ENCODE data around the gene RRM1.
"Not testable (repeated sequence)": the region's sequence is repeated elsewhere in the genome, so short reads cannot be mapped to it uniquely, and the experiment has no call there.

The RRM1 gene

DNA sequence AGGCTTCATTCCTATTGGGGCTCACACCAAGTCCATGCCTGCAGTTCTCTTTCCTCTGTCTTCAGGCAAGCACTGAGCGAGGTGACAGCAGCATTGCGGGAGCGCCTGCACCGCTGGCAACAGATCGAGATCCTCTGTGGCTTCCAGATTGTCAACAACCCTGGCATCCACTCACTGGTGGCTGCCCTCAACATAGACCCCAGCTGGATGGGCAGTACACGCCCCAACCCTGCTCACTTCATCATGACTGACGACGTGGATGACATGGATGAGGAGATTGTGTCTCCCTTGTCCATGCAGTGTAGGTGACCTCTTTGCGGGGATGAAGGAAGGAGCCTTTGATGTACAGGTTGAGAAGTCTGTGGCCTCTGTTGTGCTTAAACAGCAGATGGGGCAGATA lies 11.4 kb upstream of the RRM1 start:
- DNase-seq (ENCODE audit: low spot score), result no peak

DNA sequence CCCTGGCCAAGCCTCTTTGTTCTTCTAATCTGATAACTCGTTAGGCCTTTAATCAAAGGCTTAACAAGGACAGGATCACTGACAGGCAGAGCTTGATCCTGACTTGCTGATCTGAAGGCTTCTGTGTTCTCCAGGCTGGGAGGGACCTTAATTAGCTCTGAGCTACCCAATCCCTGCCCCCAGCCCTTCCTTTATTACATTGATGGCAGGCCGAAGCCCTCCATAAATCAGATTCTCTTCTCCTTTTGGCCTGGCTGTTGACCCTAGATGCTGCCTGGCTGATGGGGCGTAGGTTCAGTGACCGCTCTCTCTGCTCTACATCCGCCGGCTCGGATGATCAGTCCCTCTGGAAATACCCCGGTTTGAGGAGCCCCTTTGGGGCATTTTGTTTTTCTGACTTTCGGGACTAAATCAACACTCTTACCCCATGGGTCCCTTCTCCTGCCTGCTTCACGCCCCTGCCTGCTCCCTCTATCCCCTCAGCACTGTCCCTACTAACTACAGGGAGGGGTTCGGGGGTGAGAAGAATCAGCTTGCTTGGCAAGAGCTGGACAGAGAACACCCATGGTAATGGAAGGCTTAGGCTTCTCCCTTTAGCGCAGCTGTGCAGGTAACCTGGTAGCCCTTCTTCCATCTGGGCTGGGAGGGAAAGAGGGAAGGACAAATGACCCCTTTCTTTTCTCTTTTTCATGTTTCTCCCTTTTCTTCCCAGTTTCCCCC lies 10.0 kb upstream of the RRM1 start:
- no peak for DNase-seq (ENCODE audit: low spot score)

DNA sequence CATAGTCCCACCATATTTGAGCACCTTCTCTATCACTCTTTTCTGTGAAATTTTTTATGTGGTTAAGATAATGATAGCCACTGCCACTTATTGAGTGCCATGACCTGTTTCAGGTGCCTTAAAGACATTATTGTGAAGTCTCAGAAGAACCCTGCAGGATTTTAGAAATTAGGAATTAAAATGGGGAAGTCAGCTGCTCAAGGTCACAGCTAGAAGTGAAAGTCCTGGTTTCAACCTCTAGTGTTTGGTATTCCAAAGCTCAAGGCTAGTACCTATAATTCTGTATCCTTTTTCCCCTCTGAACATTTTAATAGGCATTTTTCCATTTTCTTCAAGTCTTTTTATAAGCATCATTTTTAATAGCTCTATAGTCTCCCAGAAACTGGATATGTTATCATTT lies 9.0 kb upstream of the RRM1 start:
- DNase-seq (ENCODE audit: low spot score), result no peak

DNA sequence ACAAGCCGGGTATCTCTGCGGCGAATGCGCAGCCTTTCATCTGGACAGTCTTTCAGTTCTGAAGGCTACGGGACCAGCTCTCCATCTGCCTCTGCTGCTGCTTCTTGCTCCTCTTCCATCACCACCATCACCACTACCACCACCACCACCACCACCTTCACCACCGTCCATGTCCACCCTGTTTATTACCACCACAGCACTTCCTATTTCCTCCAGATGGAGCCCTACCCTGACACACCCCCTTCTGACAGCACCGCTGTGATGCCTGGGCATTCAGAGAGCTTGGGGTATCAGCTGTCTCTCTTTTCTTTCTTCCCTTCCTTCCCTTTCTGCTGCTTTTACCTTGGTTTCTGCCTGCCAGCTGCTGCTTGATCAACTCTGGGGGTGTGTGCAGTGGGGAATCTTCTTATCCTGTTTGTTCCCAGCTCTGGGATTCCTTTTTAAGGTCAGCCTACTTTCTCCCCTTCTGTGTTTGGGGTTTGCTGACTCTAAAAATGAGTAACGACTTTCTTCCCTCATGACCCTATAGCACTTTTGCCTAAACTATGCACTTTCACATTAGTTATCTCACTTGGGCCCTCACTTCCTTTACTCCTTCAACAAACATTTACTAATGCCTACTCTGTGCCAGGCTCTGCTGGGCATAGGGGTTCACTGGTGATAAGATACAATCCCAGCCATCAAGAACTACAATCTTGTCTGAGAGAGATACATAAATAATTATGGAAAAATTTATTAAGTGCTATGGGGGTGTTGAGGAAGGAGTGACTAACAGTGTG lies 7.8 kb upstream of the RRM1 start:
- no peak for DNase-seq (ENCODE audit: low spot score)

DNA sequence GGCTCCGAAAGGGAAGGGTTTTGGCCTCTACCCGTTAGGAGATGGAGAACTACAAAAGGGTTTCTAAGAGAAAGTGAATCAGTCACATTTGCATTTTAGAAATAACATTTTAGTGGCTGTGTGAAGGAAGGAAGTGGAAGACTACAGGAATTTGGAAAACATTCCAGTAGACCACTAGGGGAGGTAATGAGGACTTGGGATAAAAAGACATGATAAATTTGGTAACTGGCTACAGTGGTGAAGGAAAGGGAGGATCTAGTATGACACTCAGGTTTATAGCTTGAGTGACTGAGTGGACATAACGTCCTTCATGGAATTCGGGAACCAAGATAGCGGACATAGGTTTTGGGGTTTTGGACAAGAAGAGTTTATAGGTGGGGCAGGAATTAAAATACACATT lies 7.0 kb upstream of the RRM1 start:
- peak; percentile 19 for DNase-seq (ENCODE audit: low spot score)

DNA sequence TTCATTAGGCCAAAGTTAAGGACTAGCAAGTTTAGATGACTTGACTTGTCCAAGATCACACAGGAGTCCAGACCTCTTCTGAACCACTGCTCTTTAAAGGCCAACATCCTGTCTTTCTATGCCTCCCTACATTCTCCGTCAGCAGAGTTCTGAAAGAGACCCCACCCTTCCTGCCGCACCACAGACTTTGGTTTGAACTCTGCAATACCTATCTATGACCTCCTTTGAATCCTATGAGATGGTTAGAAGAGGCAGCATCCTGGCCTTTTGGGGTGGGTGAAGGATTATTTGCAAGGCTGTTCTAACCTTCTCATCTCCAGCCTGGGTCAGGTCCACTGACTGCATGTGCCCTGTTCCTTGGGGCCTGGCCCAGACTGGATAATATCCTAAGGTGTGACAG lies 4.3 kb upstream of the RRM1 start:
- DNase-seq (ENCODE audit: low spot score), result no peak

DNA sequence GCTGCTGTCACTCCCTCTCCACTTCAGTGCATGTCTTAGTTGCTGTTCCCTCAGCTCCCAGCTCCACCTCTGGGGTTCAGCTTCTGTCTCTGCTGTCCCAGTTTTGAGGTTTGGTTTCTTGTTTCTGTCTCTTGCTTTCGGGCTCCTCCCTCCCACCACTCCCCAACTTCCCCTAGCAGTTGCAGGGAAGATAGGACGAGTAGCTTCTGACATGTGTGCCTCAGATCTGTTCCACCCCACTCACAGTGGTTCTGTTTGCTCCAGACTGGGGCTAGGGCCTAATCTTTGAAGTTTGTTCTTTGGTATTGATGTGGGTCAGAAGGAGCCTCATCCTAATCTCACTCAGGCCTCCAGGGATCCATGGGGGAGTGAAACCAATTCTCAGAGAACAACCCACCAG lies 2.6 kb upstream of the RRM1 start:
- no peak for DNase-seq (ENCODE audit: low spot score)

DNA sequence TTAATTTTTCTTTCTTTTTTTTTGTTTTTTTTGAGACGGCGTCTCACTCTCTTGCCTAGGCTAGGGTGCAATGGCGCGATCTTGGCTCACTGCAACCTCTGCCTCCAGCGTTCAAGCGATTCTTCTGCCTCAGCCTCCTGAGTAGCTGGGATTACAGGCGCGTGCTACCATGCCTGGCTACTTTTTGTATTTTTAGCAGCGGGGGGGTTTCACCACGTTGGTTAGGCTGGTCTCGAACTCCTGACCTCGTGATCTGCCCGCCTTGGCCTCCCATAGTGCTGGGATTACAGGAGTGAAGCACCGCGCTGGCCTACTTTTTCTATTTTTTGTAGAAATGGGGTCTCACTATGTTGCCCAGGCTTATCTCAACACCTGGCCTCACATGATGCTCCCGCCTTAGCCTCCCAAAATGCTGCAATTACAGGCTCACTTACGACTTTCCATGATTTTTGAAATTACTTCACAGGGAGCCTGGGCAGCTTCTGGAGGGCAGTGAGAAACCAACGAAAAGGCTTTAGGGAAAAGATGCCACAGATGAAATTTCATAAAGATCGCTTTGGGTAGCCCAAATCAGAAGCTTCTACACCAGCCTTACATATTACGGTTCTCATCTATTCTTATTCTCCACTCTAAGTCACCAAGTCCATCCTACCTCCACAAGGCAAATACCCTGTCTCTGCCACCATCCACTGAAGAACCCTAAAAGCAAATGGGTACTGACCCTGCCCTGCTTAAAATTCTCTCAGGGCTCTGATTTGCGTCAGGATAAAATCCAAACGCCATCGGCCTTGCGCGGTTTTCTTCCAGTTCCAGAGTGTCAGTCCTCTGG lies 866 bp upstream of the RRM1 start:
- no peak for DNase-seq (ENCODE audit: low spot score)

DNA sequence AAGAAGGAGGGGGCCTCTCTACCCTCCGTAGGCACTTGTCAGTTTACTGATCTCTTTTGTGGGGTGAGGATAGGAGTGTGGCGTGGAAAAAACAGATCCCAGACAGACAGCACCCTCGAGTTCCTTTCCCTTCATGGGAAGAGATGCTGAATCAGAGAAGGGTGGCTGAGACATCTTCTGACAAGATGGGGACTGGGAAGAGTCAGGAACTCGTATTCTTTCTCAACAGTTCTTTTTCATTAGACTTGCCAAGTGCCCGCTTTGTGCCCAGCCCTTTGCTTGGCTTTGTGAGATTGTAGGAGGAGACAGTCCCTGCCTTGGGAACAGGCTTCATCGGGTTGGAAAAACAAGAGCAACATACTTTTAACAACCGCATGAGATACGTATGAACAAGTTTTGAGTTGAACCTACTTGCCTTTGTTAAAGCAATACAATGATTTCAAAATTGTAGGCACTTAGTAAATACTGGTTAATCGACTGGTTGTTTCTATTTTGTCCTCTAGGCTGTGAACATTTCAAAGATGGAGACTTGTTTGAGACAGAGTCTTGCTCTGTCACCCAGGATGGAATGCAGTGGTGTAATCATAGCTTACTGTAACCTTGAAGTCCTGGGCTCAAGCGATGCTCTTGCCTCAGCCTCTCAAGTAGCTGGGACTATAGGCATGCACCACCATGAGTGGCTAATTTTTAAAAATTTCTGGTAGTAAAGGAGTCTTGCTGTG lies 1.1 kb downstream of the RRM1 start:
- peak; percentile 32 for DNase-seq (ENCODE audit: low spot score)

DNA sequence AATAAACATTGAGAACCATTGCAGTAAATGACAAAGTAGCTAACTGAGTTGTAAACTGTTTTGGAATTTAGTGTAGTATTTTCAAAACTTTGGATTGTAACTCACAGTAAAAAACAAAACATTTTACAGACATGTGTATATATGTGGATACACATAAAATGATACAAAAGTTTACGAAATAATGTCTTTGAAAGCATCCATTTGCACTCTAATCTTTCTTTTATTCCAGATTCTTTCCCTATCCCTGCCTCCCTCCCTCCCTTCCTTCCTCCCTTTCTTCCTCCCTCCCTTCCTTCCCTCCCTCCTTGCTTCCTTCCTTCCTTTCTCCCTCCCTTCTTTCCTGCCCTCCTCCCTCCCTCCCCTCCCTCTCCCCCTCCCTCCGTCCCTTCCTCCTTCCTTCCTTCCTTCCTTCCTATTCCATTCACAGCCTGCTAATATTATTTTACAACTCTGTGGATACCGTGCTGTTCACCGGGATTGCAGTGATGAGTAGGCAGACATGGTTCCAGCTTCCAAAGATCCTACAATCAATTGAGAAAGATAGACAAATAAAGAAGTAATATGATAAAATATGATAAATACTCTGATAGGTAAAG lies 3.5 kb downstream of the RRM1 start:
- no peak for DNase-seq (ENCODE audit: low spot score)

DNA sequence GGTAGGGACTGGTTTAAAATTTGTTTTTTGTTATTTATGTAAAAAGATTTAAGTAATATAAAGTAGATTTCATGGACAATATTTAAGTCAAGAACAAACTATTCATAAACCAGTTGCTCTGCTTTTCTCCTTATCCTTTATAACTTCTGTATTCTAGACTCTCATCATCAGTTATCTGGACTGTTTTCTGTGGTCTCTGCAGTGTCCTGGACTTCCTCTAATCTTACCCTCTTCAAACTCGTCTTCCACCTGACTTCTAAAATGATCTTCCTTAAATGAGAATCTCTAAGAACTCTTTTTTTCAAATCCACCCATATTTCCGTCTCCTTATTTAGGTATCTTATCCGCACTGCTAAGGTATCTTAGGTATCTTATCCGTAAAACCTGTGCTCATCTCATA lies 8.1 kb downstream of the RRM1 start:
- no peak for DNase-seq (ENCODE audit: low spot score)

DNA sequence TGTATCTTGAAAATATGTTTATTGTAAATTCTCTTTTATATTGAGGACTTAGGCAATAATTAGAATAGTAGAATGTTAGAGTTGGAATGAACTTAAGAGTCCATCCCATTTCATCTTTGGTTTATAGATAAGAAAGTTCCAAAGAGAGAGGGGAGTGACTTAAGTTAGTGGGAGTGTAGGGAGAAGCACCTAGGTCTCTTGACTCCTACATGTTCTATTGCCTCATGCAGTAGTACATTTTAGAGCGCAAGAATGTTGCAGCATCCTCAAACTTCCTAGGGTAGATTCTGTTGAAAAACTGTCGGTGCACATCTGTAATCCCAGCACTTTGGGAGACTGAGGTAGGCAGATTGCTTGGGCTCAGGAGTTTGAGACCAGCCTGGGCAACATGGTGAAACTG lies 8.7 kb downstream of the RRM1 start:
- no peak for DNase-seq (ENCODE audit: low spot score)

DNA sequence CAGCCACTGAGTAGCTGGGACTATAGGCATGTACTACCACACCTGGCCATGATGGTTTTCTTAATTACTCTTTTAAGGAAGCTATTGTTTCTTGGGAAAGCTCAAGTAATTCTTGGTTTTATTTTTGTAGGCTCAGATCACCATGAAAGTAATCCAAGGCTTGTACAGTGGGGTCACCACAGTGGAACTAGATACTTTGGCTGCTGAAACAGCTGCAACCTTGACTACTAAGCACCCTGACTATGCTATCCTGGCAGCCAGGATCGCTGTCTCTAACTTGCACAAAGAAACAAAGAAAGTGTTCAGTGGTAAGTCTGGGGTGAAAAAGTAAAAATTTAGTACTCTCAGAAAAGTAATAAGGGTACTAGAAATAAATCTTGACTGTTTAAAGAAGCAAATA lies 11.3 kb downstream of the RRM1 start:
- DNase-seq (ENCODE audit: low spot score), result no peak

DNA sequence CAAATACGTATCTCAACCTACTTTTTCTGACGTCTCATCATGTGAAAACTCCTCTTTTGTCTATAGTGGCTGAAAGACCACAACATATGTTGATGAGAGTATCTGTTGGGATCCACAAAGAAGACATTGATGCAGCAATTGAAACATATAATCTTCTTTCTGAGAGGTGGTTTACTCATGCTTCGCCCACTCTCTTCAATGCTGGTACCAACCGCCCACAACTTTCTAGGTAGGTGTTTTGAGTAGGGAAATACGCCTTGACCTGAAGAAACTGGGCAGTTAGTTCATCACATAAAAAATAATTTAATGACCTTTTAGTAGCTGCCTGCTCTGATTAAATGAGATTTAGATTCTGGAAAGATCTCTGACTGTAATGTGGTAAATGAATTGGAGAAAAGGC lies 17.2 kb downstream of the RRM1 start:
- DNase-seq (ENCODE audit: low spot score), result no peak

DNA sequence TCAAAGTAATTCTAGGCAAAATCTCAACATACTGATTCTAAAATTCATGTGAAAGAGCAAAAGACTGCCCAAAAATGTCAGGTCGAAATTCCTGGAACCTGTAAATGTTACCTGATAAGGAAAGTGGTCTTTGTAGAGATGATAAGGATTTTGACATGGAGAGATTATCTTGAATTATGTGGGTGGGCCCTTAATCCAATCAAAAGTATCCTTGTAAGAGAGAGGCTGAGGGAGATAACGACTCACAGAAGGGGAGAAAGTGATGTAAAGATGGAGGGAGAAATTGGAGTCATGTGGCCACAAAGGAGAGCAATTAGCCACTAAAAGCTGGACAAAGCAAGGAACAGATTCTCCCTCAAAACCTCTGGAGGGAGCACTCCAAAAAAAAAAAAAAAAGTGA lies 20.5 kb downstream of the RRM1 start:
- DNase-seq (ENCODE audit: low spot score), result no peak

DNA sequence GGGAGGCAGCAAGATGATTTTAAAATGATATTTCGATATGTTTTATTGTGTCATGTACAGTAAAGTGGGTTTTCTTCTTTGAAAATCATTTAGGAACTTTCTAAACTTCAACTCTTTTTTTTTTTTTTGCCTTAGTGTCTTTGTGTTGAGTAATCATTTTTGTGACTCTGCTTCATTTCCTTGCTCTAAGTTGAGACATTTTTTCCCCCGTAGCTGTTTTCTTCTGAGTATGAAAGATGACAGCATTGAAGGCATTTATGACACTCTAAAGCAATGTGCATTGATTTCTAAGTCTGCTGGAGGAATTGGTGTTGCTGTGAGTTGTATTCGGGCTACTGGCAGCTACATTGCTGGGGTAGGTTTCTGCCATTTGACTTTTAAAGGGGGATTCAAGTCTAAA lies 23.5 kb downstream of the RRM1 start:
- DNase-seq (ENCODE audit: low spot score), result peak; percentile 57

DNA sequence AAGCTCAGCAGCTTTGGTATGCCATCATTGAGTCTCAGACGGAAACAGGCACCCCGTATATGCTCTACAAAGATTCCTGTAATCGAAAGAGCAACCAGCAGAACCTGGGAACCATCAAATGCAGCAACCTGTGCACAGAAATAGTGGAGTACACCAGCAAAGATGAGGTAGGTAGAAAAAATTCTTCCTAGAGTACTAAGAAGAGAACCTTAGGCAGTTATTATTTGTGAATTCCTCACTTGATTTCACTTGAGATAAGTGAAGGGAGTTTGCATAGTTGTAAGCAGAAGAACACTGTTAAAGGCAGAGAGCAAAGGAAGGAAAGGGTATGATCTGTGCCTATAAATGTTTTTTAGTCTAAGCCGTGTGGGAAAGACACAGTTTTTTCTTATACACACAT lies 28.6 kb downstream of the RRM1 start:
- DNase-seq (ENCODE audit: low spot score), result no peak

DNA sequence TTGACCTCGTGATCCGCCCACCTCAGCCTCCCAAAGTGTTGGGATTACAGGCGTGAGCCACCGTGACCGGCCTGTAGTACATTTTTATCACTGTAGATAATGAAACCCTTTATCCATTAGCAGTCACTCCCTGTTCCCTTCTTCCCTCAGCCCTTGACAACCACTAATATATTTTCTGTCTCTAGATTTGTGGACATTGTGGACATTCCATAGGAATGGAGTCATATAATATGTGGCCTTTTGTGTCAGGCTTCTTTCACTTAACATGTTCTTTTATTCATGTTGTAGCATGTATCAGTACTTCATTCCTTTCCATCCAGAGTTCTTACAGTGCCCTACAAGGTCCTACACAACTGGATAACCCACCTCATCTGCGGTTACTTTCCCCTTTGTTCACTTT lies 30.5 kb downstream of the RRM1 start:
- DNase-seq (ENCODE audit: low spot score), result no peak

DNA sequence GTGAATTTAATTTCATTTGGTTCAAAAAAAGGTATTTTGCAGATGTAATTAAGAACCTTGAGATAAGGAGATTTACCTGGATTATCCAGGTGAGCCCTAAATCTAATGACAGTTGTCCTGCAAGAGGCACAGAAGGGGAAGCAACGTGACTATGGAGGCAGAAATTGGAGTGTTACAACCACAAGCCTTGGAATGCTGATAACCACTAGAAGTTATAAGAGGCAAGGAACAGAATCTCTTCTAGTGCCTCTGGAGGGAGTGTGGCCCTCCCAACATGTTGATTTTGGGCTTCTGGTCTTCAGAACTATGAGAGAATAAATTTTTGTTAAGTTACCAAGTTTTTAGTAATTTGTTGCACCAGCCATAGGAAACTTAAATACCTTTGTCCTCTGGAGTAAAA lies 32.8 kb downstream of the RRM1 start:
- no peak for DNase-seq (ENCODE audit: low spot score)

DNA sequence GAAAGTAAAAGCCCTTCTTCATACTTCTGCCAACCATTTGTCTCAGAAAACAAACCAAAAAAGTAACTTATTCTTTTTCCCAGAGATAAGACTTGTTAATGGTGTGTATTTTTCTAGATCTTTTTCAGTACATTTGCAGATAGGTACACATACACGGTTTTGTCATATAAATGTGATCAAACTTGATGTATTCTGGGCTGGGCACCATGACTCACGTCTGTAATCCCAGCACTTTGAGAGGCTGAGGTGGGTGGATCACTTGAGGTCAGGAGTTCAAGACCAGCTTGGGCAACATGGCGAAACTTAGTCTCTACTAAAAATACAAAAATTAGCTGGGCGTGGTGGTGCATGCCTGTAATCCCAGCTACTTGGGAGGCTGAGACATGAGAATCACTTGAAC lies 35.6 kb downstream of the RRM1 start:
- not testable (repeated sequence) for DNase-seq (ENCODE audit: low spot score)

DNA sequence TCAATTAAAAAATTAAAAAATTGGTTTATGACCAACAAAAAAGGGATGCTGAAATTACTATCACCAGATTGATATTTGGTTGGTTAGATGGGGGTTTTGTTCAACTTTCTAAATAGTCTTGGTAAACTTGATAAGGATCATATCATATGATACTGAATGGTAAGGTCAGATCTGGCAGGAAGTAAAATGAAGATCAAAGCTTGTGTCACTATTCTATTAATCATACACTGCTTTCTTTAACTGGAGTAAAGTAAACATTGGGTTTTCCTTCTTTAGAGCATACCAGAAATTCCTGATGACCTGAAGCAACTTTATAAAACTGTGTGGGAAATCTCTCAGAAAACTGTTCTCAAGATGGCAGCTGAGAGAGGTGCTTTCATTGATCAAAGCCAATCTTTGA lies 40.2 kb downstream of the RRM1 start:
- DNase-seq (ENCODE audit: low spot score), result peak; percentile 8

DNA sequence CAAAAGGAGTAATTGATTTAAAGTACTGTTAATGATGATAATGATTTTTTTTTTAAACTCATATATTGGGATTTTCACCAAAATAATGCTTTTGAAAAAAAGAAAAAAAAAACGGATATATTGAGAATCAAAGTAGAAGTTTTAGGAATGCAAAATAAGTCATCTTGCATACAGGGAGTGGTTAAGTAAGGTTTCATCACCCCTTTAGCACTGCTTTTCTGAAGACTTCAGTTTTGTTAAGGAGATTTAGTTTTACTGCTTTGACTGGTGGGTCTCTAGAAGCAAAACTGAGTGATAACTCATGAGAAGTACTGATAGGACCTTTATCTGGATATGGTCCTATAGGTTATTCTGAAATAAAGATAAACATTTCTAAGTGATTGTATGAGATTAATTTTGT lies 43.9 kb downstream of the RRM1 start:
- no peak for DNase-seq (ENCODE audit: low spot score)

Measured in GM03348 (cell line).